OCI-LY7 (cell line): Measurements from ENCODE around the gene GAL.

Experiments used
- EZH2phosphoT487 ChIP-seq: fragments of 200-600 bp; sonication (generic); IDR thresholded peaks from 2 replicates; pipeline ENCODE4 v1.6.1; 2018; ENCODE audit warnings: low read depth, borderline replicate concordance, mild to moderate bottlenecking, mixed run types, antibody characterized with exemption, low read length, moderate library complexity, mixed read lengths
- TF ChIP-seq, protein P1 (sequence below): fragments of 200-600 bp; sonication (generic); conservative IDR thresholded peaks from 2 replicates; pipeline ENCODE4 v1.5.1; 2014; ENCODE audit warnings: mild to moderate bottlenecking, antibody characterized with exemption, low read length, moderate library complexity, mixed read lengths

- no peak for TF ChIP-seq EZH2phosphoT487
- TF ChIP-seq, protein P1, sequence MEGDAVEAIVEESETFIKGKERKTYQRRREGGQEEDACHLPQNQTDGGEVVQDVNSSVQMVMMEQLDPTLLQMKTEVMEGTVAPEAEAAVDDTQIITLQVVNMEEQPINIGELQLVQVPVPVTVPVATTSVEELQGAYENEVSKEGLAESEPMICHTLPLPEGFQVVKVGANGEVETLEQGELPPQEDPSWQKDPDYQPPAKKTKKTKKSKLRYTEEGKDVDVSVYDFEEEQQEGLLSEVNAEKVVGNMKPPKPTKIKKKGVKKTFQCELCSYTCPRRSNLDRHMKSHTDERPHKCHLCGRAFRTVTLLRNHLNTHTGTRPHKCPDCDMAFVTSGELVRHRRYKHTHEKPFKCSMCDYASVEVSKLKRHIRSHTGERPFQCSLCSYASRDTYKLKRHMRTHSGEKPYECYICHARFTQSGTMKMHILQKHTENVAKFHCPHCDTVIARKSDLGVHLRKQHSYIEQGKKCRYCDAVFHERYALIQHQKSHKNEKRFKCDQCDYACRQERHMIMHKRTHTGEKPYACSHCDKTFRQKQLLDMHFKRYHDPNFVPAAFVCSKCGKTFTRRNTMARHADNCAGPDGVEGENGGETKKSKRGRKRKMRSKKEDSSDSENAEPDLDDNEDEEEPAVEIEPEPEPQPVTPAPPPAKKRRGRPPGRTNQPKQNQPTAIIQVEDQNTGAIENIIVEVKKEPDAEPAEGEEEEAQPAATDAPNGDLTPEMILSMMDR = no peak
Observed at GRCh38 chr11:68652683-68653156, 31.6 kb upstream of the GAL start.
